ENCODE data around the gene NFATC2IP. TPM values are rescaled to one million over a fixed set of nuclear protein-coding genes. Genes with fewer than 3 reads are reported as not detected.

Gene NFATC2IP
- total and polyA plus RNA-seq, 2 of the 13 experiments (the other 11 are each of a cell fraction or from before 2014, with no cell fraction given): 32.1 to 48.5 TPM

- TF ChIP-seq ZBTB26 (CRISPR knock-in tag; IDR thresholded peaks at IDR 0.05; ENCODE audit: borderline replicate concordance) (0 out of 2 replicates have a peak, but pooled peaks have one; percentile 57), ZNF577 (CRISPR knock-in tag; IDR thresholded peaks at IDR 0.05; ENCODE audit: borderline replicate concordance, low read depth) (no peak), CHCHD3 (CRISPR knock-in tag; IDR thresholded peaks at IDR 0.05) (peak; percentile 72; the same call in 1 of the 2 replicates), THAP7 (CRISPR knock-in tag; IDR thresholded peaks at IDR 0.05) (0 out of 2 replicates have a peak, but pooled peaks have one; percentile 60), EED (CRISPR knock-in tag; IDR thresholded peaks at IDR 0.05) (0 out of 2 replicates have a peak, but pooled peaks have one; percentile 50), ZBTB33 (CRISPR knock-in tag; IDR thresholded peaks at IDR 0.05) (peak; percentile 8; the same call in 1 of the 2 replicates), HOXA3 (CRISPR knock-in tag; IDR thresholded peaks at IDR 0.05) (0 out of 2 replicates have a peak, but pooled peaks have one; percentile 13), HNRNPL (IDR thresholded peaks at IDR 0.05; ENCODE audit: low read depth, low read length) (0 out of 2 replicates have a peak, but pooled peaks have one; percentile 32), CAMTA2 (CRISPR knock-in tag; IDR thresholded peaks at IDR 0.05; ENCODE audit: borderline replicate concordance) (0 out of 2 replicates have a peak, but pooled peaks have one; percentile 83), MXD1 (CRISPR knock-in tag; IDR thresholded peaks at IDR 0.05) (peak; percentile 73; the same call in 1 of the 2 replicates), ZFP91 (CRISPR knock-in tag; IDR thresholded peaks at IDR 0.05; ENCODE audit: borderline replicate concordance) (peak; percentile 28; the same call in 1 of the 2 replicates), RXRA (CRISPR knock-in tag; IDR thresholded peaks at IDR 0.05) (peak; percentile 43), ZBTB1 (CRISPR knock-in tag; IDR thresholded peaks at IDR 0.05; ENCODE audit: borderline replicate concordance) (0 out of 2 replicates have a peak, but pooled peaks have one; percentile 55), TCF12 (IDR thresholded peaks at IDR 0.05) (no peak), TCF12 (CRISPR knock-in tag; IDR thresholded peaks at IDR 0.05) (0 out of 2 replicates have a peak, but pooled peaks have one; percentile 35), GTF3A (CRISPR knock-in tag; conservative IDR thresholded peaks at IDR 0.05) (0 out of 2 replicates have a peak, but pooled peaks have one; percentile 9), TFDP2 (CRISPR knock-in tag; IDR thresholded peaks at IDR 0.05) (no peak), STAT6 (CRISPR knock-in tag; IDR thresholded peaks at IDR 0.05; ENCODE audit: borderline replicate concordance) (no peak), ELF3 (CRISPR knock-in tag; IDR thresholded peaks at IDR 0.05) (no peak)
Measured at GRCh38 chr16:28924399-28924761, 26.4 kb upstream of the NFATC2IP start (continued).

All from HepG2 (cell line).